GM18519 (cell line): ENCODE measurements around the gene A1BG.

ENCODE experiments used
- ATAC-seq: cut with Tn5 transposase; IDR thresholded peaks from one replicate; pipeline ENCODE4 v1.9.1; 2021; ENCODE audit warnings: mild to moderate bottlenecking, moderate library complexity; ENCODE audit not compliant: unreplicated experiment, low FRiP score

The A1BG gene

GRCh38 chr19:58352760-58353671, at the start of gene A1BG:
A1BG (minus strand) TSS chr19:58353492; CDS start chr19:58353437, 55 bp downstream.
- no peak for ATAC-seq

GRCh38 chr19:58401840-58402421, 48.6 kb upstream of the A1BG start:
- no peak for ATAC-seq

DNA sequence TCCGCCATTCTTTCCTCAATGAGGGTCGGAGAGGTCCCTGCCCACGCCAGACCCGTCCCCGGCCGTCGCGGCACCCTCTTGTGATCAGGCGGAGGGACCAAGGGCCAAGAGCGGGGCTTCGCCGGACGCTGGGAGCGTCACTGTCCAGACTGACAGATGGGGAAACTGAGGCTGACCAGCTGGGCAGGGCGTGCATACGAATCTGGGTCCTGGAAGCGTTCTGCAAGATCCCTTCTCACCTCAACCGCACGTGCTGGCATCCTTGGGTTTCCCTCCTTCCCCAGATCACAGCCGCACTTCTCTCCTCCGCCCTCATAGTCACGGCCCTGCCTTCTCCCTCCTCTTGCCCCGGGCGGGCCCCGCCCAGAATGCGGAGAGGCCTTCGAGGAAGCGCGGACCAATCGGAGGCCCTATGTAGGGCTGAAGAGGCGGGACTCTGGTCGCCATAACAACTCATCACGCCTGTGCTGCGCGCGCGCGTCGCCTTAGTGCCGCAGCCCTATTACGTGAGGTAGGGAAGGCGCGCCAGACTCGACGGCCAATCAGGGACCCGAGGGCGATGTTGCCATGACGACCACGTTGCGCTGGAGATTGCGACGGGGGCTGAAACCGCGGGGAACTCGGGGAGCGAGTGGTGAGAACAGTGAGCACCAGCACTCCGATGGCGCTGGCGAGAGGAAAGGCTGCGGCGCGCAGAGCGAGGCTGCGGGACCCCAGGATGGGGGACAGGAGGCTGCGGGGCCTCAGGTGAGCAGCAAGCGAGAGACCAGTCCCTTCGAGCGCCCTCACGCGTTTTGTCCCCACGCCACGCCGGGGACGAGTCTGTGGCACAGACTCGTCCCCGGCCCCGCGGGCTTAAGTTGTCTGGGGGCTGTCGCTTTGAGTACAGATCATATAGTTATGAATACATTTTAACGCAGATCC, 47.9 kb upstream of the A1BG start:
- ATAC-seq = peak; percentile 91

GRCh38 chr19:58400316-58400915, 47.1 kb upstream of the A1BG start:
- ATAC-seq = no peak

DNA sequence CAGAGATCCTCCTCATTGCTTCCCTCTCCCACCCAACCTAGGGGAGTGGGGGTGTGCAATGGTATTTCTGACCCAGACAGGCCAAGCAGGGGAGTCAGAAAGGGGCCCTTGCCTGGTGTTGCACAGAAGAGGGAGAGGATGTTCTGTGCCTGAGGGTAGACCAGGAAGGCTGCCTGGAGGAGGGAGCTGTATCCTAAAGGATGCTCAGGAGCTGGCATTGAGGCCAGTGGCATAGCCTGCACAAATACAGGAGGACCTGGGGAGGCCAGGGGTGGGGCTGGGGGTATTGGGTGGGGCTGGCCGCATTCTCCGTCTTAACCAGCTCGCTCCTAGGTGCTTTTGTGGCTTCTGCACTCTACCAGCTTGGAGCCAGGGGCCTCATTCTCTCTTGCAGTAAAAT, 46.6 kb upstream of the A1BG start:
- ATAC-seq = no peak

DNA sequence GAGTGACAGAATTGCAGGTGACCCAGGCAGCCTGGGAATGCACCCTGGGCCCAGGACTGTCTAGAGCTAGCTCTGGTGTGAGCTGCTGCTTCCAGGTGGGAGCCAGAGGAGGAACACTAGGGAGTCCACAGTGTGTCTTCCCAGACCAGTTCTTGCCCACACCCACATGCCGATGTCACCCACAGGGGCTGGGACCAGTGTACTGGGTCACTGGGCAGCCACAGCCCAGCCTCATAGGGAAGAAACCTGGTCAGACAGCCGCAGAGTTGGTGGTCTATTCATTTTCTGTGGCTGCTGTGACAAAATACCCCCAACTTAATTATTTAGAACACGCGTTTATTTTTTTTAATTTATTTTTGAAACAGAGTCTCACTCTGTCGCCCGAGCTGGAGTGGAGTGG, 45.3 kb upstream of the A1BG start:
- no peak for ATAC-seq

DNA sequence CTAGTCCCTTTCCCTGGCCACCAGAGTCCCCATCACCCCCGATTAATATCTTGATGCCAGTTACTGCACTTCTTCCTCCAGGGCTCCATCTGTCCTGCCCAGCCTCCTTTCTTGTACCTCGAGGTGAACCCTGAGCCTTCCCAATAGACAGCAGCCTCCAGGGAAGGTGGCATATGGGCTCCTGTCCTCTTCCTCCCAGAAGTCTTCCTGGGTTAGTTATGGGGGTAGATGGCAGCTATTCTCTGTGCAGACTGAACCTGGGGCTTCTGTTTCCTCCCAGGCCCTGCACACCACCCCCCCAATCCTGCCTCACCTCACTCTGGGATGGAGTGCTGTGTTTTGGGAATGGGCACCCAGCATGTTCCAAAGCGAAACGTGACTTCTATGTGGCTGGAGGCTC, 44.8 kb upstream of the A1BG start:
- ATAC-seq = no peak

- no peak for ATAC-seq
Observed at GRCh38 chr19:58397533-58398037, 44.3 kb upstream of the A1BG start.

DNA sequence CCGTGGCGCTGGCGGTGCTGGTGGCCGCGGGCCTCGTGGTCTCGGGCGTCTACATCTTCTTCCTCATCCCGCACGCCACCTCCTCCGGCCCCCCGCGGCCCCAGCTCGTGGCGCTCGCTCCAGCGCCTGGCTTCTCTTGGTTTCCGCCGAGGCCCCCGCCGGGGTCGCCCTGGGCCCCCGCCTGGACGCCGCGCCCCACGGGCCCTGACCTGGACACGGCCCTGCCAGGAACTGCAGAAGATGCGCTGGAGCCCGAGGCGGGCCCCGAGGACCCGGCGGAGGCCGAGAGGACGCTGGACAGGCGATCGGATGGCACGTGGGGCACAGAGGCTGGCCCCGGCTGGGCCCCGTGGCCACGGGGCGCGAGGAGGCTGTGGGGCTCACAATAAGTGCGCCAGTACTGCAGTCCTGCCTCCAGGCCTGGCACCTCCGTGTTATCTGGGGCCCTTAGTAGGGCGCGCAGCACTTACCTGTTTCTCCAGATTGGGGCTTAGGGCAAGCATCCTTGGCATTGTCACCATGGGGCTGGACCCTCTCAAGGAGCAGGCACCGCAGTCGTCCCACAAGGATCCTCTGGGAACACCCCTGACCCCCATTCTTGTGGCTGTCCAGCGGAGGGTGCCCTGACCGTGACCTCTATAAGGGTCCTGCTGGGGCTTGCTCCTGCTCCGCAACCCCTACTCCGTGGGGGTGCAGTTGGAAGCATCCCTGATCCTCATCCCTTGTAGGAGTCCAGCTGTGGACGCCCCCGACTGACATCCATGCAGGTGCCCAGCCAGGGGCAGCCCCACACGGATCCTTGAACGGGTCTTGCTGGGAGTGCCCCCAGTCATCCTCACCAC, 43.6 kb upstream of the A1BG start:
- no peak for ATAC-seq

DNA sequence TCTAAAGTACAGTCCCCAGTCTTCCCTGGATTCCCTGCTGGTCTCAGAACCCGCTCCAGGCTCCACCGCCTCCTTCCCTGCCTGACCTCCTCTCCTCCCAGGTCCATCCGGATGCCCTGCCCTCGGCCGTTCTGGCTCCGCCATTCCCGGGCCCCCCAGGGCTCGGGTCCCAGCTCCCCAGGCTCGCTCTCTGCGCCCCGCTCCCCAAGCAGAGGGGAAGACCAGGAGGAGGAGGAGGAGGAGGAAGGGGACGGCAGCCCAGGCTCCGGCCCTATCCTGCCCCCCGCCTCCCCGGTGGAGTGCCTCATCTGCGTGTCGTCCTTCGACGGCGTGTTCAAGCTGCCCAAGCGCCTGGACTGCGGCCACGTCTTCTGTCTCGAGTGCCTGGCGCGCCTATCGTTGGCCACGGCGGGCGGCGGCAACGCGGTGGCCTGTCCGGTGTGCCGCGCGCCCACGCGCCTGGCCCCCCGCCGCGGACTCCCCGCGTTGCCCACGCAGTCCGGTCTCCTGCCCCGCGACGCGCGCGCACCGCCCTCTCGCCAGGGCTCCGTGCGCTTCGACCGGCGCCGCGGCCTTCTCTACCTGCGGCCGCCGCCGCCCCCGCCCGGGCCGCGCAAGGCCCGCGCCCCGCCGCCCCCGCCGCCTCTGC, 42.8 kb upstream of the A1BG start:
- no peak for ATAC-seq

- ATAC-seq = no peak
Observed at GRCh38 chr19:58395220-58395978, 42.1 kb upstream of the A1BG start, which contains the start of gene RNF225. RNF225 (plus strand) TSS chr19:58395656; CDS start chr19:58396090, 434 bp downstream.

DNA sequence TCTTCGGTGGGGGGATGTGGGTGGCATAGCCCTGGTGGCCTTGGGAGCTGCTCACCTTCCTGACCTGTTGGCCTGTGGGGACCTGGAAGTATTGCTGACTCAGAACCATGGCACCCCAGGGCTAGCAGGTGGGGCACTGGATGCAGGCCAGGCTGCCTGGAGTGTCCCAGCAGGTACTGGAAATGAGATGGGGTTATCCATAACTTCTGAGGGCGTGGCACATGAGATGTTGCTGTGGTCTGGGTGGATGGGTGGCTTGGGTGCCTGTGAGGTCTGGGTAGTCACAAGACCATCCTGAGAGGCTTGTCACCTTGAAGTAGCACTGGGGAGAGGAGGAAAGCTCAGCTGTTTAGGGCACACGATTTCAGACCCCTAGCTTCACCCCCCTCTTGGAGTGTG, 41.5 kb upstream of the A1BG start:
- no peak for ATAC-seq

- no peak for ATAC-seq
Observed at GRCh38 chr19:58393725-58394033, 40.4 kb upstream of the A1BG start.

DNA sequence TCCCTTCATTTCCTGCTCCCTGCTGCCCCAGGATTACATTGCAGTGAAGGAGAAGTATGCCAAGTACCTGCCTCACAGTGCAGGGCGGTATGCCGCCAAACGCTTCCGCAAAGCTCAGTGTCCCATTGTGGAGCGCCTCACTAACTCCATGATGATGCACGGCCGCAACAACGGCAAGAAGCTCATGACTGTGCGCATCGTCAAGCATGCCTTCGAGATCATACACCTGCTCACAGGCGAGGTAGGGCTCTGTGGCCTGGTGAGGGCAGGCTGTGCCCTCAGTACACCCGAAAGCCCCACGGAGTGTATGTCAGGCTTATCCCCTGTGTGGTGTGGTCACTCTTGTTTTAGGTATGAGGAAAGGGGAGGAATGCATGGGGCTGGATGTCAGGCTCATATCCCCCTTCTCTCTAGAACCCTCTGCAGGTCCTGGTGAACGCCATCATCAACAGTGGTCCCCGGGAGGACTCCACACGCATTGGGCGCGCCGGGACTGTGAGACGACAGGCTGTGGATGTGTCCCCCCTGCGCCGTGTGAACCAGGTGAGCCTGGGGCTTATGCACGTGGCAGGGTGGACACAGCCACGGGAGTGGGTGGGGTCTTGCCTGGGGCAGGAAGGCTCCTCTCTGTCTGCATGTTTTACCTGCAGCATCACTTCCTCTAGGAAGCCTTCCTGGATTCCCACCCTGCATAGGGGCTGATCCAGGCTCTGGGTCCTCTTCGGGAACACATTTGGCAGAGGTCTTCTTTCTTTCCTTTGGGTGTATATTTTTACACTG, 39.8 kb upstream of the A1BG start:
- ATAC-seq = no peak

GRCh38 chr19:58388175-58388526, 34.9 kb upstream of the A1BG start:
- ATAC-seq = no peak

DNA sequence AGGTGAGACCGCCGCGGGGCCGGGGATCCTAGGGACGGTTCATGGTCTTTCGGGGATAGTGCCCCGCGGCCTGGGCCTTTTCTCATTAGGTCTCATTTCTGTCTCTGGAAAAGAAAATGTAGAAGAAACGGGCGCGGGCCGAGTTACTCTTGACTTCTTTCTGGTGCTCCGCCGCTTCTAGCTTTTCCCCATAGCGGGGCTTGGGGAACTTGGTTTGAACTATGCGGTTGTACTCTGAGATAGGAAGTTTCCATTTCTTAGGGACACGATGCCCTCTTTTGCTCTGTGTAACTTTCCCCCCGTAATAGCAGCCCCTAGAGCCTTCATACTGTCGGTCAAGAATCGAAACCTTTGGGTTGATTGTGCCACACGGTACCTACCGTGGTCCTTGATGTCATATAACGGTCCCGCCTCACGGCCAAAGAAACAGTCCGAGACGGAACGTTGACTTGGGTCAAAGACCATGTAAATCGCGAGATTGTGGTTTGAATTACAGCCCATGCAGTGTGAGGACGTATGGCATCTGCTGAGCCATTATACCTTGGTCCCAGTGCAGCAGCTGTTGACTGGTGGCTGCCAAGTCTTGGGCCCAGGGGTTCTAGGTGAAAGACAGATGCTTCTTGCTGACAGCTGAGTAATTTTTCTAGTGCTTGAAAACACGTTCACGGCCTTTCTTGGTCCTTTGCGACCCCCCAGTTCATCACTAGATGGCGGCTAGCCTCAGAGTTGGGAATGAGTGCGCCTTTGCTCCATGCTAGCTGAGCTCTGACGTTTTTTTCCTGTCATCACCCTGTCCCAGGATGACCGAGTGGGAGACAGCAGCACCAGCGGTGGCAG, 34.3 kb upstream of the A1BG start:
- no peak for ATAC-seq
